DND-41 (cell line): Measurements from ENCODE around the gene IWS1.

Experiments
- ATAC-seq: fragments of 200-7000 bp; cut with Tn5 transposase; 3 replicates; pipeline ENCODE4 v1.9.1; 2021; ENCODE audit warnings: low read depth; ENCODE audit not compliant: insufficient read depth
- DNase-seq: peaks from one replicate; pipeline ENCODE4 v3.0.0-alpha.2; 2020
- H2AFZ ChIP-seq: 2 replicates; pipeline ENCODE4 v1.6.0; 2012; ENCODE audit warnings: low read depth, low read length
- H3K27ac ChIP-seq: 2 replicates; pipeline ENCODE4 v1.5.1; 2012; ENCODE audit warnings: low read length, inconsistent platforms
- H3K27me3 ChIP-seq: fragments of 200-600 bp; sonication (generic); 2 replicates; pipeline ENCODE4 v1.6.0; 2012; ENCODE audit warnings: low read length, mild to moderate bottlenecking, inconsistent platforms; ENCODE audit not compliant: insufficient read depth, poor library complexity
- H3K36me3 ChIP-seq: 2 replicates; pipeline ENCODE4 v1.5.1; 2012; ENCODE audit warnings: low read length, inconsistent platforms; ENCODE audit not compliant: insufficient read depth
- H3K4me1 ChIP-seq: 2 replicates; pipeline ENCODE4 v1.5.1; 2012; ENCODE audit warnings: mild to moderate bottlenecking, low read length; ENCODE audit not compliant: insufficient read depth
- H3K4me2 ChIP-seq: 2 replicates; pipeline ENCODE4 v1.6.0; 2012; ENCODE audit warnings: mild to moderate bottlenecking, moderate library complexity, low read length, inconsistent platforms; ENCODE audit not compliant: insufficient read depth
- H3K4me3 ChIP-seq, 2 experiments: fragments of 200-600 bp in 1 of 2; shearing (Covaris generic) in 1 of 2; 2 replicates each; pipeline ENCODE4 v1.5.1; 2012 to 2016; ENCODE audit warnings: inconsistent platforms in 2 of 2, low read length in 2 of 2, mild to moderate bottlenecking in 2 of 2, low read depth in 1 of 2, moderate library complexity in 1 of 2
- H3K79me2 ChIP-seq: 2 replicates; pipeline ENCODE4 v1.6.0; 2012; ENCODE audit warnings: low read length, inconsistent platforms; ENCODE audit not compliant: insufficient read depth
- H3K9ac ChIP-seq: 2 replicates; pipeline ENCODE4 v1.6.0; 2012; ENCODE audit warnings: low read depth, mild to moderate bottlenecking, inconsistent platforms, low read length, moderate library complexity
- H3K9me3 ChIP-seq: 2 replicates; pipeline ENCODE4 v1.5.1; 2012; ENCODE audit warnings: low read length, moderate library complexity, mild to moderate bottlenecking, inconsistent platforms; ENCODE audit not compliant: insufficient read depth, severe bottlenecking
- H4K20me1 ChIP-seq: 2 replicates; pipeline ENCODE4 v1.6.0; 2012; ENCODE audit warnings: low read length; ENCODE audit not compliant: insufficient read depth
- CTCF ChIP-seq: IDR thresholded peaks from 2 replicates; pipeline ENCODE4 v1.5.1; 2012; ENCODE audit warnings: borderline replicate concordance, low read length, moderate library complexity, mild to moderate bottlenecking; ENCODE audit not compliant: poor library complexity, severe bottlenecking; ENCODE audit errors: extremely low read depth
- EZH2 ChIP-seq: IDR thresholded peaks from 3 replicates; pipeline ENCODE4 v1.6.1; 2012; ENCODE audit warnings: borderline replicate concordance, low read depth, mild to moderate bottlenecking, moderate library complexity, low read length, inconsistent platforms; ENCODE audit not compliant: severe bottlenecking

IWS1 gene

GRCh38 chr2:127479866-127480743 is 46.2 kb downstream of the IWS1 start:
- H2AFZ ChIP-seq = no peak overlapping the region
- no peak overlapping the region for H3K9ac ChIP-seq
- H3K4me2 ChIP-seq = no peak overlapping the region
- peaks cover 7% of the 10 kb centered on the region for H3K9me3 ChIP-seq
- H3K4me3 ChIP-seq = no peak overlapping the region
- no peak for TF ChIP-seq EZH2
- TF ChIP-seq CTCF = no peak
- DNase-seq (no peak), ATAC-seq (peak; percentile 13; the same call in 1 of the 3 replicates)
- H3K4me1 ChIP-seq = no peaks in the 10 kb centered on the region
- H3K79me2 ChIP-seq = no peaks in the 10 kb centered on the region; the same call in 1 of the 2 replicates
- peaks cover 13% of the 10 kb centered on the region for H4K20me1 ChIP-seq
- peaks cover 61% of the 10 kb centered on the region for H3K36me3 ChIP-seq
- H3K27me3 ChIP-seq = no peaks in the 10 kb centered on the region
- H3K27ac ChIP-seq = no peak overlapping the region

GRCh38 chr2:127479219-127479825 is 47.0 kb downstream of the IWS1 start:
- Histone ChIP-seq H2AFZ (no peak overlapping the region), H3K79me2 (no peaks in the 10 kb centered on the region), H3K4me2 (no peak overlapping the region), H3K4me3 (no peak overlapping the region), H3K9ac (no peak overlapping the region), H3K9me3 (peaks cover 7% of the 10 kb centered on the region), H3K4me1 (no peaks in the 10 kb centered on the region), H3K36me3 (peaks cover 54% of the 10 kb centered on the region), H4K20me1 (peaks cover 11% of the 10 kb centered on the region), H3K27me3 (no peaks in the 10 kb centered on the region), H3K27ac (no peak overlapping the region)
- no peak for DNase-seq
- no peak for TF ChIP-seq EZH2
- TF ChIP-seq CTCF = peak; percentile 83
- ATAC-seq = peak; percentile 88

GRCh38 chr2:127475788-127476187 is 50.5 kb downstream of the IWS1 start:
- H4K20me1 ChIP-seq = peaks cover 5% of the 10 kb centered on the region
- H3K79me2 ChIP-seq = no peaks in the 10 kb centered on the region
- H3K9ac ChIP-seq = no peak overlapping the region
- DNase-seq (no peak), ATAC-seq (no peak)
- no peak overlapping the region for H3K27ac ChIP-seq
- no peak overlapping the region for H3K4me3 ChIP-seq
- H3K36me3 ChIP-seq = peaks cover 20% of the 10 kb centered on the region
- no peak overlapping the region for H3K4me2 ChIP-seq
- H3K4me1 ChIP-seq = no peaks in the 10 kb centered on the region
- no peak for TF ChIP-seq CTCF
- no peak for TF ChIP-seq EZH2
- no peaks in the 10 kb centered on the region for H3K27me3 ChIP-seq
- H3K9me3 ChIP-seq = peaks cover 7% of the 10 kb centered on the region
- H2AFZ ChIP-seq = no peak overlapping the region
